A673 (cell line): ENCODE data around the gene TOB2. TPM values are rescaled to one million over a fixed set of nuclear protein-coding genes. Genes with fewer than 3 reads are reported as not detected.

Experiments used
- BruUV-seq: library from RNA; stranded (reverse); fragments of 400-500 nt; replicated peaks from 2 replicates; lab custom pipeline; 2021; lab: Mats Ljungman, UMichigan
- CTCF ChIA-PET: fragments of 300-600 bp; sonication (Branson Sonifier 250); formaldehyde crosslinking; loops from one replicate; lab custom pipeline; 2022; ENCODE audit warnings: antibody characterized with exemption; lab: Charles Lee
- POLR2A ChIA-PET: fragments of 300-600 bp; sonication (Branson Sonifier 250); formaldehyde crosslinking; loops from one replicate; lab custom pipeline; 2022; ENCODE audit warnings: antibody characterized with exemption; ENCODE audit not compliant: low non-redundant PET; lab: Charles Lee
- DNase-seq: peaks from one replicate; pipeline ENCODE4 v3.0.0-alpha.2; 2015; ENCODE audit warnings: low spot score
- H3K27ac ChIP-seq: fragments of 200-600 bp; sonication (generic); 2 replicates; pipeline ENCODE4 v1.5.1; 2016; ENCODE audit warnings: mixed run types, low read depth, mild to moderate bottlenecking, mixed read lengths, antibody characterized with exemption, low read length; ENCODE audit not compliant: poor library complexity, severe bottlenecking
- H3K27me3 ChIP-seq: fragments of 200-600 bp; sonication (generic); replicated peaks from 2 replicates; pipeline ENCODE4 v1.6.1; 2017; ENCODE audit warnings: mixed run types, low read depth, mild to moderate bottlenecking, mixed read lengths, antibody characterized with exemption, low read length; ENCODE audit not compliant: insufficient read depth, poor library complexity
- H3K36me3 ChIP-seq: fragments of 200-600 bp; sonication (generic); 2 replicates; pipeline ENCODE4 v1.6.1; 2016; ENCODE audit warnings: mixed run types, mild to moderate bottlenecking, mixed read lengths, antibody characterized with exemption, low read length; ENCODE audit not compliant: insufficient read depth, poor library complexity, severe bottlenecking
- H3K4me1 ChIP-seq: fragments of 200-600 bp; sonication (generic); 2 replicates; pipeline ENCODE4 v1.6.1; 2017; ENCODE audit warnings: mixed run types, mild to moderate bottlenecking, mixed read lengths, antibody characterized with exemption, low read length; ENCODE audit not compliant: insufficient read depth, poor library complexity, severe bottlenecking
- H3K4me3 ChIP-seq: fragments of 200-600 bp; sonication (generic); 2 replicates; pipeline ENCODE4 v1.5.1; 2016; ENCODE audit warnings: low read depth, mixed run types, mild to moderate bottlenecking, mixed read lengths, low read length; ENCODE audit not compliant: poor library complexity, severe bottlenecking
- H3K9me3 ChIP-seq: fragments of 200-600 bp; sonication (generic); 2 replicates; pipeline ENCODE4 v1.6.1; 2016; ENCODE audit warnings: mixed run types, low read depth, mild to moderate bottlenecking, mixed read lengths, antibody characterized with exemption, low read length; ENCODE audit not compliant: poor library complexity, severe bottlenecking
- CTCF ChIP-seq: fragments of 300-800, 200-600 bp; sonication (generic); conservative IDR thresholded peaks from 2 replicates; pipeline ENCODE4 v1.5.1; 2017; ENCODE audit warnings: low read depth, mild to moderate bottlenecking, antibody characterized with exemption, low read length, moderate library complexity, mixed read lengths
- EZH2 ChIP-seq: fragments of 200-600 bp; sonication (generic); IDR thresholded peaks from 2 replicates; pipeline ENCODE4 v1.6.1; 2017; ENCODE audit warnings: borderline replicate concordance, low read depth, mild to moderate bottlenecking, mixed read lengths, antibody characterized with exemption, low read length; ENCODE audit not compliant: poor library complexity, severe bottlenecking
- intact Hi-C: fragments of 100-400 bp; cut with micrococcal nuclease; formaldehyde crosslinking; loops from one replicate; pipeline ENCODE4 v1.10.0; 2022; ENCODE audit not compliant: unreplicated experiment
- total RNA-seq: library from RNA; stranded (reverse); gene quantifications from 2 replicates; pipeline ENCODE4 v1.2.3, GENCODE V29; 2021

Gene TOB2
- total RNA-seq, 1 experiment from 2014 or later, result 53.8 TPM

DNA sequence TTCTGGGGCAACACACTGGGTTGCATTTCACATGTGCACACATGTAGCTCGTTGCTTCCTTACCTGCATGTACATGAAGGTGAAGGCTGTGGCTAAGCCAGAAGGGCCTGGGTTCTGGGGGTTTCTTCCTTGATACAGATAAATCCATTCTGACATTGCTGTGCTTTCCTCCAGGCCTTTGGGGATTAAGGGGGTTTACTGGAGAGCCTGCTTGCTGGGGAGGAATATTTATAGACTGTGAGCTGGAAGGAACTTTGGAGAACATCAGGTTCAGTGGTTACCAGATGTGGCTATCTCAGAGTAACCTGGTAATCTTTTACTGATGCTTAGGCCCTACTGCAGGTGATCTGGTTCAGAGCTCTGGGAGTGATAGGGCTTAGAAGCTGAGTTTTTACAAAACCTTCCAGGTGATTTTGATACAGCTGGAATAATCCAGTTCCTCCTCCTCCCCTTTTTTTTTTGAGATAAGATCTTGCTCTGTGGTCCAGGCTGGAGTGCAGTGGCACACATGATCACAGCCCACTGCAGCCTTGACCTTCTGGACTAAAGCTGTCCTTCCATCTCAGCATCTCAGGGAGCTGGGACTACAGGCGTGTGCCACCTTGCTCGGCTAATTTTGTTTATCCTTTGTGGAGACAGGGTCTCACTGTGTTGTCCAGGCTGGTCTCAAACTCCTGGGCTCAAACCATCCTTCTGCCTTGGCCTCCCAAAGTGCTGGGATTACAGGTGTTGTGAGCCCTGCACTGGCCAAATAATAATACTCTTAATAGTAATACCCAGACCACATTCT lies 42.2 kb upstream of the TOB2 start:
- Histone ChIP-seq H3K4me1 (peaks cover 21% of the 10 kb centered on the region), H3K27me3 (no peaks in the 10 kb centered on the region), H3K27ac (no peak overlapping the region), H3K4me3 (no peak overlapping the region), H3K36me3 (peaks cover 3% of the 10 kb centered on the region), H3K9me3 (no peaks in the 10 kb centered on the region)
- ChIA-PET POLR2A (no interaction called here), CTCF (interaction anchor here (0.8 kb wide), 1 partner anchor 29 kb away, joined by 5 read pairs; no protein-coding TSS in a partner anchor)
- intact Hi-C loops, result no loop called here
- DNase-seq, result no peak
- TF ChIP-seq CTCF (no peak), EZH2 (no peak)
- BruUV-seq, result no TSS peak

DNA sequence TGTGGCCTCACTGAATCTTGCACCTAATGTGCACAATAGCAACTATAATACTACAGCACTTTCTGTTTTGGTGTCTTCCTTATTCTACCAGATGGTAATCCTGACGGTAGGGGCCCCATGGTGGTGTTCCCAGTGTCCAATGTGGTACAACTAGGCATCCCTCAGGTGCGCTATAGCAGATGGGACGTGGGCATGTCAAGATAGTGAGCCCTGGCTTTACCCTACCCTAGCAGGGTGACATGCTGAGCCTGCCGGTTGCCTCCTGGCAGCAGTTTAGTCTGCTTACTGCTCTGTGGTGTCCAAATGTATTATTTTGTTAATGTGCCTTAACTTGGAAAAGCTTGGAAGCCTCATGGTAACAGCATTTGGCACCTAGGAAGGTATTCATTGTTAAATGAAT lies 41.5 kb upstream of the TOB2 start:
- ChIA-PET POLR2A (no interaction called here), CTCF (no interaction called here)
- no TSS peak for BruUV-seq
- Histone ChIP-seq H3K9me3 (no peaks in the 10 kb centered on the region), H3K27me3 (no peaks in the 10 kb centered on the region), H3K27ac (no peak overlapping the region), H3K4me1 (peaks cover 21% of the 10 kb centered on the region), H3K36me3 (peaks cover 3% of the 10 kb centered on the region), H3K4me3 (no peak overlapping the region)
- intact Hi-C loops, result no loop called here
- DNase-seq, result no peak
- TF ChIP-seq EZH2 (no peak), CTCF (no peak)

- H3K4me1 ChIP-seq, result peaks cover 21% of the 10 kb centered on the region
- H3K9me3 ChIP-seq, result no peaks in the 10 kb centered on the region
- intact Hi-C loops, result no loop called here
- no peak for TF ChIP-seq CTCF
- no peak for TF ChIP-seq EZH2
- no peak overlapping the region for H3K4me3 ChIP-seq
- POLR2A ChIA-PET, result no interaction called here
- H3K27me3 ChIP-seq, result no peaks in the 10 kb centered on the region
- H3K36me3 ChIP-seq, result peaks cover 3% of the 10 kb centered on the region
- H3K27ac ChIP-seq, result no peak overlapping the region
- DNase-seq, result no peak
- BruUV-seq, result no TSS peak
- CTCF ChIA-PET, result interaction anchor here (0.6 kb wide), 1 partner anchor 9 kb away, joined by 3 read pairs; no protein-coding TSS in a partner anchor
Measured at GRCh38 chr22:41487037-41487935, 40.7 kb upstream of the TOB2 start.
